HL-60 (cell line): ENCODE measurements around the gene SERPINB12.

Source experiments
- DNase-seq, 2 experiments: peaks; one replicate each; pipeline ENCODE4 v3.0.0-alpha.2; 2010 to 2020; ENCODE audit warnings: low read depth in 1 of 2, low spot score in 1 of 2
- H3K27ac ChIP-seq: fragments of 250-450 bp; sonication (Bioruptor Pico); replicated peaks from 2 replicates; pipeline ENCODE4 v1.5.1; 2020; ENCODE audit warnings: mild to moderate bottlenecking, moderate library complexity
- H3K27me3 ChIP-seq: fragments of 250-450 bp; sonication (Bioruptor Pico); 2 replicates; pipeline ENCODE4 v1.5.1; 2021; ENCODE audit warnings: mild to moderate bottlenecking, moderate library complexity; ENCODE audit not compliant: insufficient read depth, poor library complexity, severe bottlenecking
- H3K4me3 ChIP-seq: replicated peaks from 2 replicates; pipeline ENCODE4 v1.5.1; 2011; ENCODE audit warnings: mild to moderate bottlenecking, control low read depth, low read length; ENCODE audit not compliant: insufficient read depth
- CTCF ChIP-seq: IDR thresholded peaks from one replicate; pipeline ENCODE4 v1.5.1; 2011; ENCODE audit warnings: low read length, control low read depth, inconsistent platforms; ENCODE audit not compliant: insufficient read depth
- GABPA ChIP-seq: IDR thresholded peaks from 2 replicates; pipeline ENCODE4 v1.6.1; 2012; ENCODE audit warnings: low read depth
- POLR2AphosphoS5 ChIP-seq: IDR thresholded peaks from 2 replicates; pipeline ENCODE4 v1.6.1; 2012; ENCODE audit warnings: low read depth
- REST ChIP-seq: IDR thresholded peaks from 2 replicates; pipeline ENCODE4 v1.6.1; 2012; ENCODE audit warnings: low read depth; ENCODE audit not compliant: insufficient replicate concordance
- SPI1 ChIP-seq: IDR thresholded peaks from 2 replicates; pipeline ENCODE4 v1.6.1; 2012; ENCODE audit warnings: low read depth, mild to moderate bottlenecking, borderline replicate concordance

The SERPINB12 gene

GRCh38 chr18:63590966-63591695 is 49.0 kb downstream of the SERPINB12 start:
- TF ChIP-seq CTCF (no peak), GABPA (no peak), SPI1 (peak; percentile 39; the same call in 1 of the 2 replicates), POLR2AphosphoS5 (no peak), REST (no peak)
- DNase-seq = no peak

GRCh38 chr18:63591725-63592124 is 49.6 kb downstream of the SERPINB12 start:
- Histone ChIP-seq H3K4me3 (no peak overlapping the region), H3K27me3 (no peaks in the 10 kb centered on the region), H3K27ac (no peak overlapping the region)
- TF ChIP-seq SPI1 = no peak
- TF ChIP-seq POLR2AphosphoS5 = no peak
- TF ChIP-seq REST = no peak
- TF ChIP-seq CTCF = no peak
- no peak for TF ChIP-seq GABPA
- DNase-seq = no peak

More at GRCh38 chr18:63590966-63591695, 49.0 kb downstream of the SERPINB12 start:
- no peak overlapping the region for H3K4me3 ChIP-seq
- no peaks in the 10 kb centered on the region for H3K27me3 ChIP-seq
- peak overlapping the region; percentile 72 for H3K27ac ChIP-seq

GRCh38 chr18:63592471-63592870 is 50.3 kb downstream of the SERPINB12 start:
- no peak overlapping the region for H3K27ac ChIP-seq
- no peak overlapping the region for H3K4me3 ChIP-seq
- no peaks in the 10 kb centered on the region for H3K27me3 ChIP-seq
- TF ChIP-seq CTCF (no peak), GABPA (no peak), REST (no peak), SPI1 (no peak), POLR2AphosphoS5 (no peak)
- DNase-seq = no peak
